GM12801 (cell line): Measurements from ENCODE around the gene SEMA3G.

Experiments used
- TF ChIP-seq, protein P1 (sequence below): IDR thresholded peaks from one replicate; pipeline ENCODE4 v1.5.1; 2011; ENCODE audit warnings: control low read depth; ENCODE audit not compliant: insufficient read length; ENCODE audit errors: extremely low read depth

Gene SEMA3G

DNA sequence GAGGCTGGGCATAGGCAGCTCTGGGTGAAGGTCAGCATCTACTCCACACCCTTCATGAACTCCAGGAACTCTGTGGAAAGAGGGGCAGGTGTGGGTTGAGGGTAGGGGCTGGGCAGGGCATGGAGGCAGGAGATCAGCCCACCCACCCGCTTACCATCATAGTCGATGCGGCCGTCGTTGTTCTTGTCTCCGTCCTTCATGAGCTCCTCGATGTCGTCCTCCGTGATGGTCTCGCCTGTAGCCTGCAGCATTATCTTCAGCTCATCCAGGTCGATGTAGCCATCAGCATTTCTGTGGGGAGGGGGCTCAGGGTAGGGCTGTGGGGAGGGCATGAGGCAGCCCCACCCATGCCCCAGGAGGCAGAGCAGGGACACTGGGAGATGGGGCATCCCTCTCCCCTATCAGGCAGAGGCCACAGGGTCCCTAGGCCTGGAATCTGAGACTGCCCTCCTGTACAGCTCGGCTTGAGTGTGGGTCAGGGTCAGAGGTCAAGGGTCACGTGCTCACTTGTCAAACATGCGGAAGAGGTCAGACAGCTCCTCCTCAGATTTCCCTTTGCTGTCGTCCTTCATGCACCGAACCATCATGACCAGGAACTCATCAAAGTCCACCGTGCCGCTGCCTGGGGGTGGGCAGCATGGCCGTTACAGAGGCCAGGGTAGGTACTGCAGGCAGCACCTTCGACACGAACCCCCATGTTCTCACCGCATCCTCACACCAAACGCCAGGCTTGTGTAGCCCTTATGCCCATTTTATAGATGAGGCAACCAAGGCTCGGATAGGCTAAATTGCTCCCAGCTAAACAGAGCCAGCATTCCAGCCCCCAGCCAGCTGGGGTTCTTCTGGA, 6.6 kb upstream of the SEMA3G start:
- TF ChIP-seq, protein P1, sequence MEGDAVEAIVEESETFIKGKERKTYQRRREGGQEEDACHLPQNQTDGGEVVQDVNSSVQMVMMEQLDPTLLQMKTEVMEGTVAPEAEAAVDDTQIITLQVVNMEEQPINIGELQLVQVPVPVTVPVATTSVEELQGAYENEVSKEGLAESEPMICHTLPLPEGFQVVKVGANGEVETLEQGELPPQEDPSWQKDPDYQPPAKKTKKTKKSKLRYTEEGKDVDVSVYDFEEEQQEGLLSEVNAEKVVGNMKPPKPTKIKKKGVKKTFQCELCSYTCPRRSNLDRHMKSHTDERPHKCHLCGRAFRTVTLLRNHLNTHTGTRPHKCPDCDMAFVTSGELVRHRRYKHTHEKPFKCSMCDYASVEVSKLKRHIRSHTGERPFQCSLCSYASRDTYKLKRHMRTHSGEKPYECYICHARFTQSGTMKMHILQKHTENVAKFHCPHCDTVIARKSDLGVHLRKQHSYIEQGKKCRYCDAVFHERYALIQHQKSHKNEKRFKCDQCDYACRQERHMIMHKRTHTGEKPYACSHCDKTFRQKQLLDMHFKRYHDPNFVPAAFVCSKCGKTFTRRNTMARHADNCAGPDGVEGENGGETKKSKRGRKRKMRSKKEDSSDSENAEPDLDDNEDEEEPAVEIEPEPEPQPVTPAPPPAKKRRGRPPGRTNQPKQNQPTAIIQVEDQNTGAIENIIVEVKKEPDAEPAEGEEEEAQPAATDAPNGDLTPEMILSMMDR, result no peak

GRCh38 chr3:52450489-52451236, 5.8 kb upstream of the SEMA3G start:
- TF ChIP-seq, protein P1, result no peak

GRCh38 chr3:52447512-52448355, 2.8 kb upstream of the SEMA3G start:
- TF ChIP-seq, protein P1, result no peak

DNA sequence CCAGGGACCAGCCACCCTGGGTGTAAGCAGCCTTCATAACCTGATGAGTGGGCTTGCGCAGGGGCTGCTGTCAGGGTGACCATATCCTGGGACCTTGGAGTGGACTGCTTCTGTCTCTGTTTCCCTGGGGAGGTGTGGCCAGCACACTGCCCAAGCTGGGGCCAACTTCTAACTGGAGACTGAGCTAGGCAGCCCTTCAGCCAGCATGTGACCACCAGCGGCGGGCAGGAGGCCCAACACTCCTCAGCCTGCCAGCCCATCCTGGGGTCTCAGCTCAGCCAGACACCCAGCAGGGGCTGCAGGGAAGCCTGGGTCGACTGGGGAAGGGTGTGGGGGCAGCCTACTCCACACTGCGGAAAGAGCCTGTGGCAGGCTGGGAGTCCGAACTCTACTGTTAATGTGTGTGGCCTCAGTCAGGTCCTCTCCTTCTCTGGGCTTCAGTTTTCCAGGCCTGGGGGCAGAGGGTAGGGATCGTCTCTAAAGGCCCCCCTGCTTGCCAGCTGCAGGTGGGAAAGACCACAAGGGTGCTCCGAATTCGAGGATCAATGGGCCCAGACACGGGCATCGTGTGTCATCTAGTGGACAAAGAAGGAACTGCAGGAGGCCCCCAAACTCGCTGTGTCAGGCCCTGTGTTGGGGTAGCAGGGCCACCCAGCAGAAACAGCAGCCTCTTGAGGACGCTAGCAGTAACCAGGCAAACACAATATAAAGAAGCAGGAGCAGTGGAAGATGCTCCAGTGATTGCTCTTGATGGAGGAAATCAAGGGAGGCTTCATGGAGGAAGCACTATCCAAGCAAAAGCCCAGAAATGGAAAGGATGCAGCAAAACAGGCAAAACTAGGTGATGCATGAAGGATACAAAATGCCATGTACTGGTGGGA, 2.0 kb upstream of the SEMA3G start:
- TF ChIP-seq, protein P1, result peak; percentile 87

DNA sequence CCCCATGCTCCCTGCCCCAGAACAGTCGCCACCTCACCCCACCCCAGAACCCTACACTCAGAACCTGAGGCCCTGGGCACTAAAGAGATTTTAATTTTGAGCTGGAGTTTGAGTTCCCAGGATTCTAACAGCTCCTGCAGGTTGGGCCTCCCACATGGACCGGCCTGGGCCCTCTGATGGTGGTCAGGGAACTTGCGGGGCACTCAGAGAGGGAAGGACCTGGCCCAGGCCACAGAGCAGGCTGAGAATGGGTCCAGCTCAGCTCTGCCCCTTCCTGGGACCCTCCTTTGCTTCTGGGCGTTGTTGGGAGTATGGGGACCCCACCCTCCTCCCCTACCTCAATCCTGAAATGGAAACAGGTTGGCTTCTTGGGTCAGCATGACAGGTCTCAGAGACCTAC, 1.1 kb upstream of the SEMA3G start:
- TF ChIP-seq, protein P1, result no peak

- TF ChIP-seq, protein P1, result no peak
Observed at GRCh38 chr3:52443791-52444687, 864 bp downstream of the SEMA3G start.
